ENCODE measurements around the gene KCTD10. TPM values are rescaled to one million over a fixed set of nuclear protein-coding genes. Genes with fewer than 3 reads are reported as not detected.
"Not testable (repeated sequence)": the region's sequence is repeated elsewhere in the genome, so short reads cannot be mapped to it uniquely, and the experiment has no call there.

The KCTD10 gene
- total and polyA plus RNA-seq, 9 of the 15 experiments (the other 6 are each of a cell fraction or from before 2014, with no cell fraction given): 1.9 to 37.5 (median 15.7) TPM

GRCh38 chr12:109475121-109475520 is 2.0 kb downstream of the KCTD10 start:
- WGBS (ENCODE audit: insufficient coverage, low coverage, missing lambda C conversion rate): 70% methylated on average over 7 of the region's 7 CpGs
- H3K4me3 ChIP-seq: no peak overlapping the region
- H3K79me2 ChIP-seq (ENCODE audit: control insufficient read depth, insufficient read depth, low read length): peaks cover 78% of the 10 kb centered on the region
- H3K9ac ChIP-seq (ENCODE audit: insufficient read depth in 1 of 2, low read depth in 2 of 2, low read length in 2 of 2): no peak overlapping the region
- DNase-seq (ENCODE audit: extremely low read depth in 1 of 4, low spot score in 3 of 4) (no peak), FAIRE-seq (no peak), ATAC-seq (no peak)
- intact Hi-C loops (cut with micrococcal nuclease) (loop anchor here (5.0 kb wide), 1 partner anchor 43 kb away; no protein-coding TSS in a partner anchor), in situ Hi-C loops (cut with MboI) (no loop called here)
- BruUV-seq (replicated peaks): no TSS peak
- H3K4me2 ChIP-seq (ENCODE audit: insufficient read depth, low read length): no peak overlapping the region
- CTCF ChIA-PET (ENCODE audit: low intra/inter-chr PET ratio): no interaction called here
- no peak overlapping the region for H3K27ac ChIP-seq (ENCODE audit: extremely low read depth, low read depth, low read length)
- no peaks in the 10 kb centered on the region for H3K27me3 ChIP-seq (ENCODE audit: control insufficient read depth in 2 of 2, insufficient read depth in 2 of 2, low read length in 2 of 2)
- no peaks in the 10 kb centered on the region for H3K9me3 ChIP-seq (replicated peaks; ENCODE audit: control insufficient read depth, insufficient read depth, low read depth, low read length)
- no peaks in the 10 kb centered on the region; the same call in 2 of the 3 replicates for H3K36me3 ChIP-seq (ENCODE audit: control insufficient read depth, insufficient read depth, low read length)
- H2AFZ ChIP-seq (ENCODE audit: low read depth, low read length): no peak overlapping the region
- TF ChIP-seq SMARCE1 (IDR thresholded peaks at IDR 0.05): no peak
- TF ChIP-seq BCOR (IDR thresholded peaks at IDR 0.05): no peak
- TF ChIP-seq MEF2D (tag; conservative IDR thresholded peaks at IDR 0.05; ENCODE audit: low read depth): no peak
- no peak for TF ChIP-seq TAF9B (IDR thresholded peaks at IDR 0.05; ENCODE audit: partially characterized antibody)
- H3K9me1 ChIP-seq (ENCODE audit: control insufficient read depth, insufficient read depth, low read length): peaks cover 4% of the 10 kb centered on the region
- H4K20me1 ChIP-seq (replicated peaks; ENCODE audit: control insufficient read depth, insufficient read depth, low read length): 0 out of 2 replicates have a peak, but pooled peaks cover 12% of the 10 kb centered on the region
- POLR2A ChIA-PET: no interaction called here
- peaks cover 9 to 13% of the 10 kb centered on the region in 2 experiments; a peak in 4 of 5 replicates for H3K4me1 ChIP-seq (replicated peaks in 1 of 2; ENCODE audit: control insufficient read depth in 2 of 2, insufficient read depth in 2 of 2, low read length in 2 of 2)

GRCh38 chr12:109473526-109474270 is 3.4 kb downstream of the KCTD10 start:
- H3K27ac ChIP-seq (ENCODE audit: extremely low read depth, low read depth, low read length); H3K9me1 ChIP-seq (ENCODE audit: control insufficient read depth, insufficient read depth, low read length); FAIRE-seq; H3K27me3 ChIP-seq (ENCODE audit: control insufficient read depth in 2 of 2, insufficient read depth in 2 of 2, low read length in 2 of 2); DNase-seq (ENCODE audit: extremely low read depth in 1 of 4, low spot score in 3 of 4); H3K4me2 ChIP-seq (ENCODE audit: insufficient read depth, low read length); BruUV-seq (replicated peaks); H3K9me3 ChIP-seq (replicated peaks; ENCODE audit: control insufficient read depth, insufficient read depth, low read depth, low read length); CTCF ChIA-PET (ENCODE audit: low intra/inter-chr PET ratio); H3K36me3 ChIP-seq (ENCODE audit: control insufficient read depth, insufficient read depth, low read length); H3K4me3 ChIP-seq; H3K9ac ChIP-seq (ENCODE audit: insufficient read depth in 1 of 2, low read depth in 2 of 2, low read length in 2 of 2); ATAC-seq; in situ Hi-C loops (cut with MboI); intact Hi-C loops (cut with micrococcal nuclease); H2AFZ ChIP-seq (ENCODE audit: low read depth, low read length): not testable (repeated sequence)
- POLR2A ChIA-PET: interaction anchor here (0.6 to 1.5 kb wide), 7 partner anchors 10 to 65 kb away, joined by 3 to 9 read pairs (median 3); no protein-coding TSS in a partner anchor
- peaks cover 73% of the 10 kb centered on the region for H3K79me2 ChIP-seq (ENCODE audit: control insufficient read depth, insufficient read depth, low read length)
- peaks cover 12 to 14% of the 10 kb centered on the region in 2 experiments; a peak in 4 of 5 replicates for H3K4me1 ChIP-seq (replicated peaks in 1 of 2; ENCODE audit: control insufficient read depth in 2 of 2, insufficient read depth in 2 of 2, low read length in 2 of 2)
- 90% methylated on average over 14 of the region's 16 CpGs for WGBS (ENCODE audit: insufficient coverage, low coverage, missing lambda C conversion rate)
- H4K20me1 ChIP-seq (replicated peaks; ENCODE audit: control insufficient read depth, insufficient read depth, low read length): 0 out of 2 replicates have a peak, but pooled peaks cover 16% of the 10 kb centered on the region
